ENCODE results near the gene NDEL1.

Gene NDEL1

DNA sequence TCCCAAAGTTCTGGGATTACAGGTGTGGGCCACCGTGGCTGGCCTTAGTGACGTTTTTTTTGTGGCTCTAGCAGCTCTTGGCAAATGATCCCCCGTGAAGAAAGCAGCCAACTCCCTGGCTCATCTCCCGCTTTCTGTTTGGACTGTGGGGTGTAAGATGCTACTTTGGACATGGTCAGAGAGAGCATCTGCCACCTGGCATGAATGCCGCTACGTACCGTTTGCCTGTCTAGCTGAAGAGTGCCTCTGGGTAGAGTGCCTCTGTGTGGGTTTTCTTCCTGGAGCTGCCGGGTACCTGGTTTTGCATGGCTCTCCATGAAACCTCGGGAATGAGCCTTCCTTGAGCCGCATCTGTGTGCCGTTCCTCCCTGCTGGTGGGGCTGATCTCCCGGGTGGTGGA is 34.3 kb downstream of the NDEL1 start:
- 94% methylated on average over 12 of the region's 12 CpGs for WGBS
- H3K9ac ChIP-seq (ENCODE audit: low read depth, low read length), result no peak overlapping the region
- peaks cover 59% of the 10 kb centered on the region for H3K36me3 ChIP-seq (ENCODE audit: insufficient read depth, low read length)

DNA sequence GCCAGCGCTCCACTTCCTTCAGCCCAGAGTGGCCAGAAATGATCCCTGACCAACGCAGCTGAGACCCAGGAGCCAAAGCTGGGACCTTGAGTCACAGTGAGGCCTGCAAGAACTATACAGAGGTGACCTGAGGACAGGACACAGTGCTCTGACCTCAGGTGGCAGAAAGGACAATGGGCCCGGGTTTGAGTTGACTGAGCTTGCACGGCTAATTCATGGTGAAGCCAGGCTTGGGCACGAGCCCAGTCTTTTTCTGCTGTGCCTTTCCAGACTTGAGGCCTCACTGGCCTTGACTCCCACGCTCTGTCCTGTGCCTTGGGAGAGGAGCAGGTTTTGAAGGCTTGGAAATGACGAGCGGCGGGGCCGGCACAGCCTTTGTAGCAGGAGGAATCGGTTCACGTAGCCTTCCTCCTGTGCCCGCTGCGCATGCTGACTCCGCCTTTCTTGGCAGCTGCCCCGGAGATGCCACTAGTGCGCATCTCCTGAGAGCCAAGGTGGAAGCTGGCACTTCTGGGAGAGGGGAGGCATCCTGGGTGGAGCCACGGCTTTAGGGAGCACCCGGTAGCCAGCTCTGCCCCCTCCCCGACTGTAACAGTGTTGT is 34.9 kb downstream of the NDEL1 start:
- Histone ChIP-seq H3K27me3 (ENCODE audit: insufficient read depth, low read length) (no peaks in the 10 kb centered on the region), H3K27ac (ENCODE audit: low read depth, low read length) (no peak overlapping the region), H3K36me3 (ENCODE audit: insufficient read depth, low read length) (peaks cover 65% of the 10 kb centered on the region), H3K4me3 (ENCODE audit: low read length) (no peak overlapping the region), H3K9ac (ENCODE audit: low read depth, low read length) (no peak overlapping the region), H3K9me3 (ENCODE audit: insufficient read depth, low read depth, low read length) (no peaks in the 10 kb centered on the region), H3K4me1 (ENCODE audit: insufficient read depth, low read length) (peaks cover under 1% of the 10 kb centered on the region; the same call in 1 of the 2 replicates)
- 94% methylated on average over 20 of the region's 20 CpGs for WGBS

More for the DNA sequence above, 34.3 kb downstream of the NDEL1 start:
- no peaks in the 10 kb centered on the region for H3K27me3 ChIP-seq (ENCODE audit: insufficient read depth, low read length)
- no peak overlapping the region for H3K4me3 ChIP-seq (ENCODE audit: low read length)
- no peaks in the 10 kb centered on the region for H3K9me3 ChIP-seq (ENCODE audit: insufficient read depth, low read depth, low read length)
- H3K4me1 ChIP-seq (ENCODE audit: insufficient read depth, low read length), result peaks cover 6% of the 10 kb centered on the region; the same call in 1 of the 2 replicates
- no peak overlapping the region for H3K27ac ChIP-seq (ENCODE audit: low read depth, low read length)

DNA sequence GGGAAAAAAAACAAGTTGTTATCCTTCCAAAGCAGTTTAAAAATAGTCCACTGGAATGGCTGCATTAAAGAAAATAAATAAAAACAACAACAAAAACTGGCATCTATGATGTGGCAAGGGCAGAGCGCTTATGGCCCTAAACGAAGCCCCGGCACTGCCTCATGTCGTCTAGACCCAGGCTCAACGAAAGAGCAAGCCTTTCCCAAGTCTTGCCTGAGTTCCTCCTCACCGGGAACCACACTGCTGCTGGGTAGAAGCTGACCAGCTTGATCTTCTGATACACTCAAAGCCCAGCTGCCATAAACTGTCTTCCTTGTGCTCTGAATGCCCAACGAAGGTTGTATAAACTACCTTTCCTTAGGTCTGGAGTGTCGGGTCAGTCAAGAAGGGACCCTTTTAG is 37.0 kb downstream of the NDEL1 start:
- WGBS, result 96% methylated on average over 8 of the region's 8 CpGs
- H3K9ac ChIP-seq (ENCODE audit: low read depth, low read length), result no peak overlapping the region
- no peaks in the 10 kb centered on the region for H3K9me3 ChIP-seq (ENCODE audit: insufficient read depth, low read depth, low read length)
- H3K36me3 ChIP-seq (ENCODE audit: insufficient read depth, low read length), result peaks cover 74% of the 10 kb centered on the region
- H3K27me3 ChIP-seq (ENCODE audit: insufficient read depth, low read length), result no peaks in the 10 kb centered on the region
- no peak overlapping the region for H3K27ac ChIP-seq (ENCODE audit: low read depth, low read length)
- no peaks in the 10 kb centered on the region for H3K4me1 ChIP-seq (ENCODE audit: insufficient read depth, low read length)
- H3K4me3 ChIP-seq (ENCODE audit: low read length), result no peak overlapping the region

DNA sequence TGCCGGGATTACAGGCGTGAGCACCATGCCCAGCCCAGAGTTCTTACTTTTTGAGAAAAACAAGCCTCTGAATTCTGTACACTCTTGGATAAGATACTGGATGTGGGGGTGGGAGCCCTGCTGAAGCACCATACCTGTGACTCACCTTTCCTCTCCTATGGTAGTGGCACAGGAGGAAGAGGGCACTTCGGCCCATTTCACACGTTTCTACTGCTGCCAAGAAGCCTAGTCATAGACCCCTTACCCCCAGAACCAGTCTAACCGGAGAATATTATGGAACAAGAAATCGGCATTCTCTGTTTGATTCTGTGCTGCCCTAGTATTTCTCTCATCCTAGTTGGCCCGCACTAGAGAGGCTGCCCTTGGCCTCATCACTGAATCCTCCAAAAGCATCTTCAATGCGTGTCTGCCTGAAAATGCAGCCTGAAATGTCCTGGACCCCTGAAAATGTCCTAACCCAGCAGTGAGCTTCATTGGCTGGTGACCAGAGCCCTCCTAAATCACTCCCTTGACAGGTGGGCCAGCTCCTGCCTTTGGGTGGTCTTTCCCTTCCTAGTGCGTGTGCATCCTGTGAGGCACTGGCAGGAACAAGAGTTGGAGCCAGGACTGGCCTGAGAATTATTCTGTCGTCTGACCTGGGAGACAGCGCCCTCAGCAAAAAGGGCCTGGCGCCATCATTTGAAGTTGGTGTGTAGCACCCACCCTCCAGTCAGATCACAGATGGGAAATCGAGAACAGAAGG is 37.9 kb downstream of the NDEL1 start:
- Histone ChIP-seq H3K36me3 (ENCODE audit: insufficient read depth, low read length) (peaks cover 76% of the 10 kb centered on the region), H3K9me3 (ENCODE audit: insufficient read depth, low read depth, low read length) (no peaks in the 10 kb centered on the region), H3K27ac (ENCODE audit: low read depth, low read length) (no peak overlapping the region), H3K9ac (ENCODE audit: low read depth, low read length) (no peak overlapping the region), H3K27me3 (ENCODE audit: insufficient read depth, low read length) (no peaks in the 10 kb centered on the region), H3K4me1 (ENCODE audit: insufficient read depth, low read length) (no peaks in the 10 kb centered on the region), H3K4me3 (ENCODE audit: low read length) (no peak overlapping the region)
- WGBS, result 93% methylated on average over 13 of the region's 13 CpGs

DNA sequence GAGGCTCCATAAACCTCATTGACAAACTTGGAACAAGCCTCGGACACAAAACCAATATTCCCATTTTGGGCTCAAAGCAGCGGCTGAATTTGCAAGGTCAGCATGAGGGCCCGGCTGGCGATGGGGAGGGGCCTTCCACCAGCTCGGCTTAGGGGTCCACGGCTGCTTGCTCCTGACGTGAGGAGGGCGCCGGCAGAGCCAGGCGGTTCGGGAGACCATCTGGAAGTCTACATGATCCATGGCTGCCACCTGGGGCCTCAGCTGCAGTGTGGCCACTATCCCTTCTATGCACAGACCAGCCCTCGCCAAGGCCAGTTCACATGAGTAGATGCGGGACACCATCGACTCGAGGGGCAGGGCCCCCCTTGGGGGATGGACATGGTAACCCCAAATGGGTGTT is 39.1 kb downstream of the NDEL1 start:
- Histone ChIP-seq H3K27me3 (ENCODE audit: insufficient read depth, low read length) (no peaks in the 10 kb centered on the region), H3K36me3 (ENCODE audit: insufficient read depth, low read length) (peaks cover 85% of the 10 kb centered on the region)
- WGBS, result 94% methylated on average over 15 of the region's 15 CpGs

DNA sequence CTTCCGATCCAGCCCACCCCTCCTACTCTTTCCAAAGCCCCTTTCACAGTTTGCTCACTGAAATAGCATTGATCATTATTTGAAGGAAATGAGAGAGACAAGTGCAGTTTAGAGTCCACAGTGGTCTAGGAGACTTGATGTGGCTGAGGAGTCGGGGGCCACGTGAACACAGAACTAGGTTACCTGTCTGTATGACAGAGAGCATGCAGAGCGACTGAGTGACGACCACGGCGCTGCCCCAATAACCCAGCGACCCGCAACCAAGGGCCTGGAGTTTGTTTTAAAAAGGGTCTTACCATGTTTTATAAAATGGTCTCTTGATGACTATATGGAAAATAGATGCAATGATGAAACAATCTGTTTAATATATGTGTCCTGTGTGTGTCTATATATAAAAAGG is 39.5 kb downstream of the NDEL1 start:
- Histone ChIP-seq H3K4me3 (ENCODE audit: low read length) (no peak overlapping the region), H3K27me3 (ENCODE audit: insufficient read depth, low read length) (no peaks in the 10 kb centered on the region), H3K36me3 (ENCODE audit: insufficient read depth, low read length) (peaks cover 89% of the 10 kb centered on the region), H3K4me1 (ENCODE audit: insufficient read depth, low read length) (no peaks in the 10 kb centered on the region), H3K9ac (ENCODE audit: low read depth, low read length) (no peak overlapping the region), H3K9me3 (ENCODE audit: insufficient read depth, low read depth, low read length) (no peaks in the 10 kb centered on the region), H3K27ac (ENCODE audit: low read depth, low read length) (no peak overlapping the region)
- 95% methylated on average over 9 of the region's 9 CpGs for WGBS

More for the DNA sequence above, 39.1 kb downstream of the NDEL1 start:
- H3K4me1 ChIP-seq (ENCODE audit: insufficient read depth, low read length), result no peaks in the 10 kb centered on the region
- H3K9ac ChIP-seq (ENCODE audit: low read depth, low read length), result no peak overlapping the region
- no peak overlapping the region for H3K27ac ChIP-seq (ENCODE audit: low read depth, low read length)
- no peak overlapping the region for H3K4me3 ChIP-seq (ENCODE audit: low read length)
- H3K9me3 ChIP-seq (ENCODE audit: insufficient read depth, low read depth, low read length), result no peaks in the 10 kb centered on the region

DNA sequence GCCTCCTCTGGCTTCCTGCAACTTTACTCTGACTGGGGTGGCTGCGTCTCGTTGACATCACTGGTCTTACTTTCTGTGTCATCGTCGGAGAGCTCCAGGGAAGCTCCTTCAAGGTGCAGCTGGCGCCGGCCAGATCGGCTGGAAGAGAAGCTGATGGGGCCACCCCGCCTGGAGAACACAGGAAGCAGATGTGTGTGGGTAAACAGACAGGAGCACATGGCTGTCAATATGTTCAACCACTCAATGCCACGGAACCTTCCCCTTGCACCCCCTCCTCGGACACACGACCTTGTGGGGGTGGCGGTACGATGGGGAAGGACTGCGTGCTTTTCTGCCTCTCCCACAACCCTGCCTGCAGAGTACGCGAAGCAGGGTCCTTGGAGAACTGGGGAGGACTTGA is 40.1 kb downstream of the NDEL1 start:
- H3K9ac ChIP-seq (ENCODE audit: low read depth, low read length), result no peak overlapping the region
- no peaks in the 10 kb centered on the region for H3K27me3 ChIP-seq (ENCODE audit: insufficient read depth, low read length)
- H3K9me3 ChIP-seq (ENCODE audit: insufficient read depth, low read depth, low read length), result no peaks in the 10 kb centered on the region
- H3K4me1 ChIP-seq (ENCODE audit: insufficient read depth, low read length), result no peaks in the 10 kb centered on the region
- peaks cover 95% of the 10 kb centered on the region for H3K36me3 ChIP-seq (ENCODE audit: insufficient read depth, low read length)
- H3K27ac ChIP-seq (ENCODE audit: low read depth, low read length), result no peak overlapping the region
- no peak overlapping the region for H3K4me3 ChIP-seq (ENCODE audit: low read length)
- WGBS, result 97% methylated on average over 16 of the region's 16 CpGs

DNA sequence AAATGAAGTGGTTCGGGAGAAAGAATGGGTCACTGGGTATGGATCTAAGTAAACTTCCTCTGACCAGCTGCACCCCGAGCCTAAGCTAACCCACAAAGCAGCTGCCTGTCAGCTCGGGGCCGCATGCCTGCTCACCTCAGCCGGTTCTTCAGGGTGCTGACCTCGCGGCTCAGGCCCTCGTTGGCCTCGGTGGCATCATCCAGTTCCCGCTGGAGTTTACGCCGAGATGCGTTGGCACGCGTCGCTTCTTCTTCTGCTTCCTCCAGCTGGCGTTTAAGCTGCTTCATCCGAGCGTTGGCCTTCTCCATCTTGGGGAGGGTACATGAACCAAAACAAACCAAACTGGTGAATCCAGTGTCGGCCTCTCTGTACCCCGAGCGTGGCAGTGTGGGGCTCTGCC is 41.1 kb downstream of the NDEL1 start:
- Histone ChIP-seq H3K9ac (ENCODE audit: low read depth, low read length) (no peak overlapping the region), H3K27ac (ENCODE audit: low read depth, low read length) (no peak overlapping the region), H3K27me3 (ENCODE audit: insufficient read depth, low read length) (no peaks in the 10 kb centered on the region), H3K9me3 (ENCODE audit: insufficient read depth, low read depth, low read length) (no peaks in the 10 kb centered on the region), H3K4me3 (ENCODE audit: low read length) (no peak overlapping the region), H3K4me1 (ENCODE audit: insufficient read depth, low read length) (no peaks in the 10 kb centered on the region), H3K36me3 (ENCODE audit: insufficient read depth, low read length) (peaks cover 98% of the 10 kb centered on the region)
- WGBS, result 97% methylated on average over 22 of the region's 22 CpGs

DNA sequence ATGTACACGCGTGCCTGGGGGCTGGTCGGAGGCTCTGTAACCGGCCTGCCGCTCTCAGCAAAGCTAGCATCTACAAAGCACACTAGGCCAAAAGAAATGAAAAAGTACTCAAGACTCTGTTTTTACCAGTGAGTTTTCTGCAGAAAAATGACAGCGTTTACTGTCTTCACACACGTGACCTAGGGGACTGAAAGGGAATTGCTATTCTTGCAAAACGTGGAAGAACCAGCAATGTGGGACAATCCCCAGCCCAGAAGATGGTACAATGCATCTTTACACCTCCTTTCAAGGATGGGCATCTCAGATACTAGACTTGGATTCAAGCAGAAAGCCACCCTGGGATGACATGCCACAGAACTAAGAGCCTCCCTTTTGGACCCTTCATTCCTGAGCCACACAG is 41.5 kb downstream of the NDEL1 start:
- Histone ChIP-seq H3K27ac (ENCODE audit: low read depth, low read length) (no peak overlapping the region), H3K9me3 (ENCODE audit: insufficient read depth, low read depth, low read length) (no peaks in the 10 kb centered on the region), H3K9ac (ENCODE audit: low read depth, low read length) (no peak overlapping the region), H3K27me3 (ENCODE audit: insufficient read depth, low read length) (no peaks in the 10 kb centered on the region), H3K4me1 (ENCODE audit: insufficient read depth, low read length) (no peaks in the 10 kb centered on the region), H3K4me3 (ENCODE audit: low read length) (no peak overlapping the region), H3K36me3 (ENCODE audit: insufficient read depth, low read length) (peaks cover 98% of the 10 kb centered on the region)
- 95% methylated on average over 8 of the region's 8 CpGs for WGBS

DNA sequence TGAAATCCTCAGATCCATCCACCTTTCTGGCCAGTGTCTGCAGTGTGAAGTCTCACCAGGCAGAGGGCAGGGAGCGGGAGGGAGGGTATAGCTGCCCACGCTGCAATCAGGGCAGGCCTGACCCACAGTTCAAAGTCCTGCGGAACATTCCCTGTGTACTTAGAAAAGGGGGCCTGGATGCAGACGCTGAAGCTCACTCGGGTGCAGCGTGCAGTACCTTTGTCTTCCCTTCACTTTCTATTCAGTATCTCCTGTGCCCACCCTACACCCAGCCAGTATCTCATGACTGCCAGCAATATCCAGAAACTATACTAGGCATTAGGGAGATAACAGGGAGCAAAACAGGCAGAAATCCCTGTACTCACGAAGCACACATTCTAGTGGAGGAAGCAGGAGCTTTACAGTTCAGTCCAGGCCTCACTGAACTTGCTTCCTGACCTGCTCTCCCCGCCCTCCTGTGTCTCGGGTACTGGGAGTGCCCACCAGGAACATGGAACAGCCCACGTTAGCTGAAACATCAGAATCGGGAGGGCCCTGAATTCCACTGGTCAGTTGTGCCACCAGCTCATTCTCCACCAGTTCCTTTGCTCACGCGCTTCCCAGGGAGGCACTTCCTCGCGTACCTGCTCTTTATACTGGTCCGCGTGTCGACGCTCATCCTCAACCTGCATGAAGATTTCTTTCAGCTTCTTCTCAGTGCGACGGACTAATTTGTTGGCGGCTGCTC is 42.2 kb downstream of the NDEL1 start:
- WGBS, result 96% methylated on average over 22 of the region's 22 CpGs
- no peak overlapping the region for H3K9ac ChIP-seq (ENCODE audit: low read depth, low read length)

DNA sequence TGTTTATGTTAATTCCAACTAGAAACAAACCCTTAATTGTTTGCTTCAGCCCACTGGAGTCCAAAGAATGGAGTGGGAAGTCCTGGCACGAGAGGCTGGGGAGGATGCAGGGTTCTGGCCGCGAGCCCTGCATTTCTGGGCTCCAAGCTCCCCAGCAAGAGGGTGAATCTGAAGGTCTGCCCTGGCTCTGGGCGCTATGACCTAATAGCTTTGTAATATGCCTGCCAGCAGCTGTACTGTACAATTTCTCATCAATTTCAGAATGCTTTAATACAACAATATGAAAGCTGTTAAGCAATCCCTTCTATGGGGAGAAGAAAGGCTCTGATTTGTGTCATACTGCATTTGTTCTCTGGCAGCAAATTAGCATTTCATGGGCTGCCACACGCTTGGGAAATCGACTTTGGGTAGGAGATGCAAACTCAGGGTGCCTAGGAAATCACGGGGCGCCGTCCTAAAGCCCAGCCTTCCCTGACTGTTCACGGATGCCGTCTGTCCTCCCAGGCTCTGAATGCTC is 43.8 kb downstream of the NDEL1 start:
- Histone ChIP-seq H3K27ac (ENCODE audit: low read depth, low read length) (no peak overlapping the region), H3K27me3 (ENCODE audit: insufficient read depth, low read length) (no peaks in the 10 kb centered on the region), H3K4me3 (ENCODE audit: low read length) (no peak overlapping the region), H3K36me3 (ENCODE audit: insufficient read depth, low read length) (peaks cover 100% of the 10 kb centered on the region), H3K4me1 (ENCODE audit: insufficient read depth, low read length) (no peaks in the 10 kb centered on the region), H3K9me3 (ENCODE audit: insufficient read depth, low read depth, low read length) (no peaks in the 10 kb centered on the region), H3K9ac (ENCODE audit: low read depth, low read length) (no peak overlapping the region)
- WGBS, result 90% methylated on average over 11 of the region's 11 CpGs

More for the DNA sequence above, 42.2 kb downstream of the NDEL1 start:
- H3K27me3 ChIP-seq (ENCODE audit: insufficient read depth, low read length), result no peaks in the 10 kb centered on the region
- H3K4me1 ChIP-seq (ENCODE audit: insufficient read depth, low read length), result no peaks in the 10 kb centered on the region
- no peak overlapping the region for H3K4me3 ChIP-seq (ENCODE audit: low read length)
- H3K27ac ChIP-seq (ENCODE audit: low read depth, low read length), result no peak overlapping the region
- no peaks in the 10 kb centered on the region for H3K9me3 ChIP-seq (ENCODE audit: insufficient read depth, low read depth, low read length)
- peaks cover 100% of the 10 kb centered on the region for H3K36me3 ChIP-seq (ENCODE audit: insufficient read depth, low read length)

Measured in HUES64 (cell line).